GM18873 (cell line): Measurements from ENCODE around the gene PLGLB1.
"Not testable (repeated sequence)": the region's sequence is repeated elsewhere in the genome, so short reads cannot be mapped to it uniquely, and the experiment has no call there.

Experiments
- ATAC-seq: cut with Tn5 transposase; IDR thresholded peaks from one replicate; pipeline ENCODE4 v1.9.1; 2021; ENCODE audit warnings: mild to moderate bottlenecking, moderate library complexity, moderate number of reproducible peaks; ENCODE audit not compliant: unreplicated experiment, low FRiP score

Gene PLGLB1

GRCh38 chr2:87021744-87022143 is at the start of gene PLGLB1:
TSS of gene PLGLB1 (minus strand) at chr2:87021844. CDS start at chr2:87021783, 61 bp downstream.
- not testable (repeated sequence) for ATAC-seq

DNA sequence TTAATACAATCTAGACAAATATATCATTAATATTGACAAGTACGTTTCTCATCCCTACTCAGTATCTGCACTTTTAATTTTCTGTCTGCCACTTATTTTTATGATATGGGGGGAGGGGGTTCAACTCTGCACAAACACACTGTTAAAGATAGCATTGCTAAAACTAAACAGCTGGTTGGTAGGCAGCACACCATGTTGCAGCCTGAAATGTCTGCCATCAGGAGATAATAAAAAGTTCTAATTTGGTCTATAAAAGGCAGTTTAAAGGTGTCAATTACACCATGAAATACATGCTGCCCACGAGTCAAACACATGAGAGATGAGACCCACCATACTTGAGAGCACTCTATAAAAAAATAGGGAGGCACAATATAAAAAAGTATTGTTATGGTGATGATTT is 42.7 kb upstream of the PLGLB1 start:
- ATAC-seq: not testable (repeated sequence)

DNA sequence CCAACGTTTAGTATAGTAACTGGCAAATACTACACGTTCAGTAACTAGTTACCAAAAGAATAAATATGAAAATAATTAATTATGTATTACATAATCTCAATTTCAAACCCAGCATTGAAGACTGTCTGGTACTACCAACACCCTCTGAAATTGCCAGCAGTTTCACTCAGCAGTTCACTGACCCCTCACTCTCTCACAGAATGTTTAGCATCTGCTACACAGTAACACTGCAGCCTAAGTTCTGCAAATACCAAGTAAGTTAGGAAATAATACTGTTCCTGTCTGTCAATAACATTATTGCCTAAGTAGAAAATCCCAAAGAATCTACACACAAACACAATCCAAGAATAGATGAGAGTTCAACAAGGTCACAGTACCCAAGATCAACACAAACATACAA is 41.8 kb upstream of the PLGLB1 start:
- ATAC-seq: not testable (repeated sequence)

DNA sequence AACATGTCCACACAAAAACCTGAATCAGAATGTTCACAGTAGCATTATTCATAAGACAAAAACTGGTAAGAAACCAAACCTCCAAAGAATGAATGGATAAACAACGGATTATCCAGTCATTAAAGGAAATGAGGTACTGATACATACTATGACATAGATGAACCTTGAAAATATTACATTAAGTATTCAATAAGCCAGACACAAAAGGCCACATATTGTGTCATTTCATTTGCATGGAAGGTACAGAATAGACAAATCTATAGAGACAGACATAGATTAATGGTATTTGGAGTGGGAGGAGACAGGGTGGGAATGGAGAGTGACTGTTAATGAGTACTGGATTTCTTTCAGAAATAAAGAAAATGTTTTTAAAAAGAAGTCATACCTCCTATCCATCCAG is 39.9 kb upstream of the PLGLB1 start:
- not testable (repeated sequence) for ATAC-seq

DNA sequence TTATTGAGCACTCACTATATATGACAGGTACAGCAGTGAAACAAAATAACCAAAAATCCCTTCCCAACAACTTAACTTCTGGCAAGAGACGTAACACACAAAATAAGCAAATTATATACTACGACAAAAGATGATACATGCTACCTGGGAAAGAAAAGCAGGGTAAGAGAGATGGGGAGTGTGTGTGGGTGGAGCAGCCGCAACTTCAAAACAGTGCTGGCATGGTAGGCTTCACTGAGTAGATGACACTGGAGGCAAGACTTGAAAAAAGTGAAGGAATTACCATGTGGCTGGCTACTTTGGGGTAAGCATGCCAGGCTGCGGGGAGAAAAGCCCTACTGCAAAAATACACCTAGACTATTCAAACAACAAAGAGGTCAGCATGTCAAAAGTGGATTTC is 36.0 kb upstream of the PLGLB1 start:
- not testable (repeated sequence) for ATAC-seq

DNA sequence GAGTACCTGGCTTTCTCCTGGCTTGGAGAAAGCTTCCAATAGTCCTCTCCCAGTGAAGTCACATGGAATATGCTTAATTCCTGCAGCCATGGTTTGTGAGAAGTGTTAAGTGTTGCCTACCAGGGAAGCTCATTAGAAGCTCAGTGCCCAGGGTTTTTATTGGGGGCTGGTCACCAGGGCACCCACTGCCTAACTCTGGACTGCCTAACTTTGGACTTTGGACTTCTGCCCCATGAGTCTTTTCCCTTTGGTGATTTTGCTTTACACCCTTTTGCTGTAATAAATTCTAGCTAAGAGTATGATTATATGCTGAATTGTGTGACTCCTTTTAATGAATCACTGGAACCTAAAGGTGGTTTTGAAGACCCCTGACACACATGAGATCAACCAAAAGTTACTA is 35.2 kb upstream of the PLGLB1 start:
- not testable (repeated sequence) for ATAC-seq

- ATAC-seq: not testable (repeated sequence)
Observed at GRCh38 chr2:87056435-87056834, 34.8 kb upstream of the PLGLB1 start.

- not testable (repeated sequence) for ATAC-seq
Observed at GRCh38 chr2:87054375-87054774, 32.7 kb upstream of the PLGLB1 start.

DNA sequence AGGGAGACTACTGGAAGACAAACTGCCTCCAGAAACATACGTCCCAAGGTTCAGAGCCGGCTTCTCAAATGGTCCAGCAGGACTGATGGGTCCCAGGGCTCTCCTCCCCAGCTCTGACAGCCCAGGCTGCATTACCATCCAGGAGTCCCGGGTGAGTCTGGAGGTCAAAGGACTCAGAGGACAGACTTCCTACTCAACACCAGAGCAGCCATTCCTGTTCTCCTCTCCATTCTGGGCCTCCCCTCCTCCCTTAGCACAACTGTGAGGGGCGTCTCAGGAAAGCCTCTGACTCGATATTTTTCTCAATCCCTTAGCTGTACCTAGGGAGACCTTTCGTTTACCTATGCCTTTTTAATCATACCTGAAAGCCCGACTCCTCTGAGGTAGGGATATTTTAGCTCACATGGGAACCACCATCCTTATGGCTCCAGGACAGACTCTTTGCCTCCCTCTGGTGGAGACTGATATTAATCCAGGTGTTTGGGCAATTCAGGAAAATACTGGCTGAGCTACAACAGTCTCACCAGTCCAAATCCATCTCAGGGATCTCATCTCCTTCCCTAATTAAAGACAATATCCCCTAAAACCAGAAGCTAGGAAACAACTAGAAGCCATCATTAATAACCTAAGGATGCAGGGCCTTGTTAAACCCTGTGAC is 19.8 kb upstream of the PLGLB1 start:
- ATAC-seq: peak; percentile 53

GRCh38 chr2:87028607-87029006 is 7.0 kb upstream of the PLGLB1 start:
- ATAC-seq: not testable (repeated sequence)

- ATAC-seq: not testable (repeated sequence)
Observed at GRCh38 chr2:87026816-87027215, 5.2 kb upstream of the PLGLB1 start.

DNA sequence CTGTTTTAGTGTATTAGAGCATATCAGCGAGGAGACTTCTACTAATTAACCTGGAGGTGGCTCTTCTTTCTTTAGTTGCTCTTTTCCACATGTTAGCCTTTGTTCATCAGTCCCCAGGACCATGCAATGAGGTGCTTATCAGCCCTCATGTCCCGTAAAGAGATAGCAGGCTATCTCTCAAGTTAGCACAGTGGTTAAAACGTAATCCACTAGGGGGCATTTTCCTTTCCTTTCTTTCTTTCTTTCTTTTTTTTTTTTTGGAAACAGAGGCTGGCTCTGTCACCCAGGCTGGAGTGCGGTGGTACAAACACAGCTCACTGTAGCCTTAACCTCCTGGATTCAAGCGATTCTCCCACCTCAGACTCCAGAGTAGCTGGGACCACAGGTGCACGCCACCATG is 4.3 kb upstream of the PLGLB1 start:
- ATAC-seq: not testable (repeated sequence)

GRCh38 chr2:87023988-87024615 is 2.5 kb upstream of the PLGLB1 start:
- not testable (repeated sequence) for ATAC-seq

DNA sequence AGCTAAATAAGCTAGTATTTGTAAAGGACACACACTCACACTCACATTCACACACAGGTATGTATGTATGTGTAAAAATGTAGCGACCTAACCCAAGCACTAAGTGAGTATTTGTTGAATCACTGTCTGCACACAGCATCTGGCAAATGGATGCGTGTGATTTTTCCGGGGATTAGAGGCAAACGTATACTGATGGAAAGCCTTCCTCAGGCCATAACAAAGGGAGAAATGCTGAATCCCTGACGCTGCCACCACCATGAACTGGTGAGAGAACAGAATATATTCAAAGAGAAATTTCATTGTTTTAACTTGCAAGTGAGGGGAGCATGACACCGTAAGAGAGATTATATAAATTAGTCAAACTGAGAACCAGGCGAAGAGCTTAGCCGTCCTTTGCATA is 601 bp downstream of the PLGLB1 start:
- ATAC-seq: not testable (repeated sequence)

DNA sequence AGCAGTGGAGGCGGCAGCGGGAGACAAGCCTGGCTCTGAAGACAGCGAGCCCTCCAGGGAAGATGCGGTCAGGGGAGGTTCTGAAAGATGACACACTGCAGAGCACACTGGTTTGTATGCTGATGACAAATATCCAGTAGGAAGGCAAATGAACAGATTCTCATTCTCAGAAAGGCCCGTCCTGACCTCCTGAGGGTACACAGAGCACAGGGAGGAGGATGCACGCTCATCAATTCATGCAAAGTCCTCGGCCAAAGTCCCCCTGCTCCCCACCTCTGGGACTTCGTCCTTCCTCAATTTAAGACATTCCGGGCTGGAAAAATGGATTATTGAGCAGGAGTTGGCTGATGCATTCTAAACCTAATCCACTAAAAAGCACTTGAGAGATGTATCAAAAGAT is 2.6 kb downstream of the PLGLB1 start:
- not testable (repeated sequence) for ATAC-seq

DNA sequence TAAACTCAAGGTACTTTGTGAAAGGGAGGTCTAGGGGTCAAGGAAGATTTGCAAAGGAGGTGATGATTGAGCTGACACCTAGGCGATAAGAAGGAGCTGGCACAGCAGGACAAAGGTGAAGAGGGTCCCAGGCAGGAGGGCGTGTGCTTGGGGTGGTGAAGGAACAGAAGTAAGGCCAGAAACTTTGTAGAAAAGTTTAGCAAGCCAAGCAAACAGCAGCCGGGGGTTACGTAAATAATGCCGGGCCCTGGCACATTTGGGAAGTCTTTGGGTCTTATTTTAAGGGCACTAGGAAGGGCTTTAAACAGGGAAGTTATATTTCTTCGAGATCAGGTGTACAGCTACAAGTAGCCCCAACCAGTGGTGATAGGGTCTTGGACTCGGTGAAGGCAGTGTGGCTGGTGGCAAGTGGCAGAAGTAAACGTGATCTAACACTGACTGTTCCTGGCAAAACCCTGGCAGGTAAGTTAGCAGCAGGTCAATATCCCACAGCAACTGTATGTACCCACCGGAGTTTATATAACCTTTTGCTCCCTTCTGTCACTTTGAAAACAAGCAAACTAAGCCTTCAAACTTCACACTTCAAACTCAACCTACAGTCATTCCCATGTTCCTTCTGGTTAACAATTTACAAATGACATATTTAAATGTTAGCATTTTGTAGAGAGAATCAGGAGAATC is 7.0 kb downstream of the PLGLB1 start:
- ATAC-seq: not testable (repeated sequence)

- ATAC-seq: not testable (repeated sequence)
Observed at GRCh38 chr2:87004398-87004797, 17.2 kb downstream of the PLGLB1 start.
